ENCODE data around the gene PRELID2.
"Not testable (repeated sequence)": the region's sequence is repeated elsewhere in the genome, so short reads cannot be mapped to it uniquely, and the experiment has no call there.

Gene PRELID2

GRCh38 chr5:145729956-145730355 lies 105.2 kb downstream of the PRELID2 start:
- not testable (repeated sequence) for DNase-seq

- DNase-seq, result no peak
Measured at GRCh38 chr5:145723516-145723915, 111.6 kb downstream of the PRELID2 start.

- DNase-seq, result no peak
Measured at GRCh38 chr5:145718956-145719355, 116.2 kb downstream of the PRELID2 start.

- no peak for DNase-seq
Measured at GRCh38 chr5:145715412-145715811, 119.7 kb downstream of the PRELID2 start.

- DNase-seq, result no peak
Measured at GRCh38 chr5:145712245-145712644, 122.9 kb downstream of the PRELID2 start.

- no peak for DNase-seq
Measured at GRCh38 chr5:145711417-145711816, 123.7 kb downstream of the PRELID2 start.

Measured in bone marrow (tissue), 2 donors.